Stimulated activated CD4-positive, alpha-beta T cell treated with anti-CD3 and anti-CD28 coated beads, Interleukin-15, amount 100 ng/mL, for 1 hour (primary cell): ENCODE results near the gene APOE.
"Not testable (repeated sequence)": the region's sequence is repeated elsewhere in the genome, so short reads cannot be mapped to it uniquely, and the experiment has no call there.

Experiments
- DNase-seq, 2 donors: peaks; one replicate each; pipeline ENCODE4 v3.0.0-alpha.2; 2020; ENCODE audit warnings: low read depth in 1 of 2, low spot score in 1 of 2

APOE gene

DNA sequence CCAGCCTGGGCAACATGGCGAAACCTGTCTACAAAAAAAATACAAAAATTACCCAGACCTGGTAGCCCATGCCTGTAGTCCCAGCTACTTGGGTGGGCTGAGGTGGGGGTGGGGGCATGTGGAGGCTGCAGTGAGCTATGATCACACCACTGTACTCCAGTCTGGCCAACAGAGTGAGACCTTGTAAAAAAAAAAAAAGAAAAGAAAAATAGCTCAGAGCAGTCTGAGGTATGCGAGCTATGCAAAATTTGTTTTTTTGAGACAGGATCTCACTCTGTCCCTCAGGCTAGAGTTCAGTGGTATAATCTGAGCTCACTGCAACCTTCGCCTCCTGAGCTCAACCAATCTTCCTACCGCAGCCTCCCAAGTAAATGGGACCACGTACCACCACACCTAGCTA is 21.7 kb upstream of the APOE start:
- no peak for DNase-seq

- DNase-seq = no peak
These were observed 21.0 kb upstream of the APOE start for GRCh38 chr19:44884566-44884965.

GRCh38 chr19:44886141-44886540 is 19.5 kb upstream of the APOE start:
- no peak for DNase-seq

GRCh38 chr19:44887648-44888047 is 17.9 kb upstream of the APOE start:
- no peak for DNase-seq

DNA sequence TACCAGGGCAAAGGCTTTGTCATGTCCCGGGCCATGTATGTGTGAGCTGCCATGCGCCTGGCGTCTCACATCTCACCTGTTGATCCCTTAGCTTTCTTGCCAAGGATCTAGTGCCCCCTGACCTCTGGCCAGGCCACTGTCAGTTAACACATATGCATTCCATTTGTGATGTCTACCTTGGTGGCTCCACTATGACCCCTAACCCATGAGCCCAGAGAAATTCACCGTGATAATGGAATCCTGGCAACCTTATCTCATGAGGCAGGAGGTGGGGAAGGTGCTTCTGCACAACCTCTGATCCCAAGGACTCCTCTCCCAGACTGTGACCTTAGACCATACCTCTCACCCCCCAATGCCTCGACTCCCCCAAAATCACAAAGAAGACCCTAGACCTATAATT is 17.3 kb upstream of the APOE start:
- not testable (repeated sequence) for DNase-seq

DNA sequence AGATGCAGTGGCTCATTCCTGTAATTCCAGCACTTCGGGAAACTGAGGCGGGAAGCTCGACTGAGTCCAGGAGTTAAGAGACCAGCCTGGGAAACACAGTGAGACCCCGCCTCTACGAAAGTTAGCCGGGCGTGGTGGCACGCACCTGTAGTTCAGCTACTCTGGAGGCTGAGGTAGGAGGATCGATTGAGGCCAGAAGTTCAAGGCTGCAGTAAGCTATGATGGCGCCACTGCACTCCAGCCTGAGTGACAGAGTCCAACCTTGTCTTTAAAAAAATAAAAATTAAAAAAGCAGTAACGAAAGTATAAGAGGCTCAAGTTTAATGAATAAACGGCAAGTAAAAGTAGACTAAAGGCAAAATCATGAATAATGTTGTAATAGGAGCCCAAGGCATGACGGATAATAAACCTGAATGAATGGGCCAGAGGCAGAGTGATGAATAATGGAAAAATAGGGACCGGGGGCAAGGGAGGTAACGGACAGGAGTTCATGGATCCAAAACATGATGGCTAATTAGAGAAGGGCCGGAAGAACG is 15.7 kb upstream of the APOE start:
- no peak for DNase-seq

DNA sequence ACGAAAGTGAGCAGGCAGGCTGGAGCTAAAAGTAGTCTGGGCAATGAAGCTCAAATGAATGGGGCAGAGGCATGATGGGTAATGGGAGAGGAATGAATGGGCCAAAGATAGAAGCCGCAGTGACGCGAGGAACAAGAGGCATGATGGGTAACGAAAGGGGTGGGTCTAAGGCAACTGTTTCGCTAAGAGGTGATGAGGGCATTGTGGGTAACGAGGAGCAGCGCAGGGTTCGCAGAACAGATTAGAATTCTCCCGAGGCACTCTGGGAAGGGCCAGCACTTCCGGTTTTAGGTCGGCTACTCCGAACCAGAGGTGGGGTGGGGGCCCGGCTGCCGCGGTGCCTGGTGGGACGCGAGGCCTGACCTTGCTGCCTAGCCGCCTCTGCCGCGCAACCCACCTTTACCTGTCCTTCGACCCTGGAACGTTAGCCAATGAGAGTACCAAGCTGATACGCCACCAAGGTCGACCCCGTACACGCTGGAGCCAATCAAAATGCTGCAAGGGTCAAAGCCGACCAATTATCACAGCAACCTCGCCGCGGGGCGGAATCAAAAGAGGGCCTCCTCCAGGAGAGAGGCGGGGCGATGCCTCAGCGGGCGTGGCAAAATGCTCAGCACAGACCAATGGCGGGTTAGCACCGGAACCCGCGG is 15.1 kb upstream of the APOE start:
- peak in 1 of 2 donors; percentile 100 for DNase-seq

DNA sequence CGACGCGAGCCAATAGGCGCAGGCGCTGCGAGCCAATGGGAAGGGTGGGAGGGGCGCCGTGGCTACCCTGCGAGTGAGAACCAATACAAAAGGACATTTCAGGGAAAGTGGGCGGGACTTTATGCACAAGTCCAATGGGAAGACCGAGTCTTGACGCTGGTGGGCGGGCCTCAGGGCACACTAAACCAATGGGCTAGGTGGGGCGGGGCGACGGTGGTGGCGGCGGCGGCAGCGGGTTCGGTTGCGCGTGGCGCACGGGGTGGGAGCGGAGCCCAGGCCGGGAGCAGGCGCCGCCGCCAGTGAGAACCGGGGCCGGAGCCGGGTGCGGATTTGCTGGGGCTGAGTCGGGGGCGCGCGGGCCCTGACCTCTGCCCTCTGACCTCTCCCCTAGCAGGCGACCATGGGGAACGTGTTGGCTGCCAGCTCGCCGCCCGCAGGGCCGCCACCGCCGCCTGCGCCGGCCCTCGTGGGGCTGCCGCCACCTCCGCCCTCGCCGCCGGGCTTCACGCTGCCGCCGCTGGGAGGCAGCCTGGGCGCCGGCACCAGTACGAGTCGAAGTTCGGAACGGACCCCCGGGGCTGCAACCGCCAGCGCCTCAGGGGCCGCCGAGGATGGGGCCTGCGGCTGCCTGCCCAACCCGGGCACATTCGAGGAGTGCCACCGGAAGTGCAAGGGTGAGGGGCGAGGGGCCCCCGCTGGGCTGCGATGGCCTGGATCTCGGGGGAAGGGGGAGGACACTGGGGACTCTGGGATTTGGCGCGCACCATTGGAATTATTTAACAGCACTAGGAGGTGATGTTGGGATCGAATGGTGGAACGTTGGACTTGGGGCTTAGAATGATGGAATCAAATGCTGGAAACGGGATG is 14.3 kb upstream of the APOE start, which contains the start of gene TOMM40:
TSS of gene TOMM40 (plus strand) at position 239 of the 867 bp plus-strand sequence. CDS start at position 401, 162 bp downstream.
- peak in 1 of 2 donors; percentile 100 for DNase-seq

DNA sequence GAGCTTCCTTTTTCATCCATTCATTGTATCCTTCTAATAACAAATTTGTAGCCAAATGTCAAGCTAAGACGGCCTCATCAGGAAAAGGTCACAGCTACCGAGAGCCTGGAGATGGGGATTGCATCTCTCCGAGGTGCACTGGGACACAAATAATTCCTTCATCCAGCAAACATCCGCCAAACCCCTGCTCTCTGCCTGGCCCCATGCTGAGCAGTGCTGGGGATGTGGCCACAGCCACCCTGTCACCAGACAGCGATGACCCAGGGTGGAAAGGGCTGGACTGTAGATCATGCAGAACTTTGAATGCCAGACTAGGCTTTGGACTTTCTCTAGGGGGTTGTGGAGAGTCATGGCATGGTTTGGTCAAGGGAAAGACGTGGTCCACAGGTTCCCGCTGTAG is 12.7 kb upstream of the APOE start:
- DNase-seq = no peak

- no peak for DNase-seq
These were observed 12.1 kb upstream of the APOE start for GRCh38 chr19:44893332-44894051.

GRCh38 chr19:44894052-44894400 is 11.6 kb upstream of the APOE start:
- DNase-seq = no peak

DNA sequence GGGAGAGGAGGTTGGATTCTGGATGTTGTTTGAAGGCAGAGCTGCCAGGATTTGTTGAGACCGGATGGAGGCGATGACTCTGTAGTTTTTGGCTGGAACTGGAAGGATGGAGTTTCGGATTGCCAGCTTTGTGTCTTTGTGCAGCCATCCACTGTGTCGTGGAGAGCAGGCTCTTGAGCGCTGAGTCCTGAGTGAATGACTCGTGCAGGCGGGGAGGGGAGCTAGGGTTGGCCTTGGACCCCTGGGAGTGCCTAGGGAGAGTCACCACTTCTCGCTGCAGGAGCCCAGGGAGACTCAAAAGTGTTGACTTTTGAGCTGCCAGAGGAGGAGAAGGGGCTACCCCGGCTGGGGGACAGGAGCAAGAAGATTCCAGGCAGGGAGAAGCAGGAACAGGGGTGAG is 10.7 kb upstream of the APOE start:
- DNase-seq = no peak

DNA sequence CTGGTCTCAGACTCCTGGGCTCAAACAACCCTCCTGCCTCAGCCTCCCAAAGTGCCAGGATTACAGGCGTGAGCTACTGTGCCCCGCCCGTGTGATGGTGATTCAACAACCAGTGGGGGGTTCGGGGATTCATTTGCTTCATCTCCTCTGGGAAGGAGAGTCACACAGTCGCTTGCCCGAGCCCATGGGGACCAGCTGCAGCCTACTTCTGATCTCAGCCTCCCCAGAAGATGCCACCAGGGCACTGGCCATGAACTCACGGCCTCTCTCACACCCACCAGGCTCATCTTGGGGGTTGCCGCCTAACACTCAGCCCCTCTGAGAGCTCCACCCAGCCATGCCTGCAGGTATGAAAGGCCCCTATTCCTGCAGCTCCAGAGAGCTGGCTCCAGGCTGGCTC is 7.8 kb upstream of the APOE start:
- DNase-seq = no peak

DNA sequence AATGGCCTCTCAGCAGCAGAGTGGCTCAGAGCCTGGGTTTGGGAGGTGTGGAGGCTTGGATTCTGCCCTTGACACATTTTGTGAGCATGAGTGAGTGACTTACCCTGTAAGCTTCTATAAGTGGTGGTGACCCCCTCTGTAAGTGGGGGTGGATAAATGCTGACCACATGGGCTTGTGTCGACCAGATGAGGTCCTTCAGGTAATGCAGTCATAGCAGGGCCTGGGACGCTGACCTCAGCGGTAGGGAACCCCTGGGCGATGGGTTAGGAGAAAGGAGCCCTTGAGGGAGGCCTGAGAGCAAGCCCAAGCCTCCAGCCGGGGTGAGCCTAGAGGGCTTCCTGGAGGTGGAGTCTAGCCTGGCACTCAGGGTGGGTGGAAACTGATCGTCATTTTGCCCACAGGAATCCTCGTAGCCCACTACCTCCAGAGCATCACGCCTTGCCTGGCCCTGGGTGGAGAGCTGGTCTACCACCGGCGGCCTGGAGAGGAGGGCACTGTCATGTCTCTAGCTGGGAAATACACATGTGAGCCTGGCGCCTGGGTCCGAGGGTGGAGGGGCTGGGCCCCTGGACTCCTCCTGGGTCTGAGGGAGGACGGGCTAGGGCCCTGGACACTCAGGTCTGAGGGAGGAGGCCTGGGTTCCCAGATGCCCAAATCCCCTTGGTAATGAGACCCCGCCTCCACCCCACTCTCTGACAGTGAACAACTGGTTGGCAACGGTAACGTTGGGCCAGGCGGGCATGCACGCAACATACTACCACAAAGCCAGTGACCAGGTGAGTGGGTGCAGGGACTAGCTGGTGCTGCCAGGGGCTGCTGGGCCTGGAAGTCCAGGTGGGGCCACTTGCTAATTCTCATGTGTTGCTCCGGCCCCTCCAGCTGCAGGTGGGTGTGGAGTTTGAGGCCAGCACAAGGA is 5.0 kb upstream of the APOE start:
- DNase-seq = no peak

DNA sequence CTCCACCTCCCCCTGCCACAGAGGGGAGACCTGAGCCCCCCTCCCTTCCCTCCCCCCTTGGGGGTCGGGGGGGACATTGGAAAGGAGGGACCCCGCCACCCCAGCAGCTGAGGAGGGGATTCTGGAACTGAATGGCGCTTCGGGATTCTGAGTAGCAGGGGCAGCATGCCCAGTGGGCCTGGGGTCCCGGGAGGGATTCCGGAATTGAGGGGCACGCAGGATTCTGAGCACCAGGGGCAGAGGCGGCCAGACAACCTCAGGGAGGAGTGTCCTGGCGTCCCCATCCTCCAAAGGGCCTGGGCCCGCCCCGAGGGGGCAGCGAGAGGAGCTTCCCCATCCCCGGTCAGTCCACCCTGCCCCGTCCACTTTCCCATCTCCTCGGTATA is 2.4 kb upstream of the APOE start:
- no peak for DNase-seq

DNA sequence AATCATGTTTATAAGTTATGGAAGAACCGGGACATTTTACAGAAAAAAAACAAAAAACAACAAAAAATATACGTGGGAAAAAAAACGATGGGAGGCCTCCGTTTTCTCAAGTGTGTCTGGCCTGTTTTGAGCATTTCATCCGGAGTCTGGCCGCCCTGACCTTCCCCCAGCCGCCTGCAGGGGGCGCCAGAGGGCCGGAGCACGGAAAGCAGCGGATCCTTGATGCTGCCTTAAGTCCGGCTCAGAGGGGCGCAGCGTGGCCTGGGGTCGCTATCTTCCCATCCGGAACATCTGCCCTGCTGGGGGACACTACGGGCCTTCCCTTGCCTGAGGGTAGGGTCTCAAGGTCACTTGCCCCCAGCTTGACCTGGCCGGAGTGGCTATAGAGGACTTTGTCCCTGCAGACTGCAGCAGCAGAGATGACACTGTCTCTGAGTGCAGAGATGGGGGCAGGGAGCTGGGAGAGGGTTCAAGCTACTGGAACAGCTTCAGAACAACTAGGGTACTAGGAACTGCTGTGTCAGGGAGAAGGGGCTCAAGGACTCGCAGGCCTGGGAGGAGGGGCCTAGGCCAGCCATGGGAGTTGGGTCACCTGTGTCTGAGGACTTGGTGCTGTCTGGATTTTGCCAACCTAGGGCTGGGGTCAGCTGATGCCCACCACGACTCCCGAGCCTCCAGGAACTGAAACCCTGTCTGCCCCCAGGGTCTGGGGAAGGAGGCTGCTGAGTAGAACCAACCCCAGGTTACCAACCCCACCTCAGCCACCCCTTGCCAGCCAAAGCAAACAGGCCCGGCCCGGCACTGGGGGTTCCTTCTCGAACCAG is 1.8 kb upstream of the APOE start:
- DNase-seq = peak; percentile 60 to 68

GRCh38 chr19:44904426-44904994 is 1.1 kb upstream of the APOE start:
- DNase-seq = no peak

- DNase-seq = no peak
These were observed 2.0 kb downstream of the APOE start for GRCh38 chr19:44907613-44908012.

- no peak for DNase-seq
These were observed 2.7 kb downstream of the APOE start for GRCh38 chr19:44908074-44908835.
